ENCODE results near the gene MTRFR. TPM values are rescaled to one million over a fixed set of nuclear protein-coding genes. Genes with fewer than 3 reads are reported as not detected.

The MTRFR gene
- total and polyA plus RNA-seq, 2 experiments from 2014 or later: 7.5 to 21.3 TPM

- no peaks in the 10 kb centered on the region for H4K20me1 ChIP-seq (ENCODE audit: insufficient read depth)
- WGBS, 2 experiments (ENCODE audit: low coverage in 1 of 2, low lambda C conversion rate in 2 of 2, missing lambda C conversion rate in 2 of 2): 63 to 66% methylated on average over 35 to 36 of the region's 36 CpGs
- H3K9ac ChIP-seq: no peak overlapping the region
Measured at GRCh38 chr12:123267991-123268843, 35.0 kb downstream of the MTRFR start.

GRCh38 chr12:123268850-123269249 is 35.6 kb downstream of the MTRFR start:
- Histone ChIP-seq H2AFZ (0 out of 2 replicates have a peak overlapping the region, but pooled peaks have one; percentile 78), H3K27ac (peak overlapping the region; percentile 91)
- no peak for DNase-seq

More at GRCh38 chr12:123267991-123268843, 35.0 kb downstream of the MTRFR start:
- Histone ChIP-seq H3K4me1 (ENCODE audit: insufficient read depth) (peaks cover 11% of the 10 kb centered on the region; the same call in 1 of the 2 replicates), H3K4me2 (ENCODE audit: unreplicated experiment) (no peak overlapping the region), H3K27me3 (replicated peaks; ENCODE audit: insufficient read depth) (no peaks in the 10 kb centered on the region), H3K27ac (no peak overlapping the region), H3K9me2 (ENCODE audit: insufficient read depth) (no peaks in the 10 kb centered on the region), H2AFZ (no peak overlapping the region), H3K79me2 (ENCODE audit: insufficient read depth) (peaks cover 81% of the 10 kb centered on the region), H3F3A (ENCODE audit: insufficient read depth) (no peaks in the 10 kb centered on the region; the same call in 1 of the 2 replicates), H3K36me3 (ENCODE audit: low read depth) (0 out of 2 replicates have a peak, but pooled peaks cover 6% of the 10 kb centered on the region), H3K4me3 (no peak overlapping the region), H3K9me3 (ENCODE audit: low read depth) (no peaks in the 10 kb centered on the region)
- in situ Hi-C loops (cut with MboI): no loop called here
- no peak for TF ChIP-seq EZH2 (IDR thresholded peaks at IDR 0.05; ENCODE audit: insufficient read depth, poor library complexity, severe bottlenecking)
- TF ChIP-seq EZH2phosphoT487 (IDR thresholded peaks at IDR 0.05; ENCODE audit: insufficient read depth, low read depth): no peak
- DNase-seq: no peak

GRCh38 chr12:123269395-123269892 is 36.2 kb downstream of the MTRFR start:
- no peaks in the 10 kb centered on the region for H3K27me3 ChIP-seq (replicated peaks; ENCODE audit: insufficient read depth)
- H3K4me1 ChIP-seq (ENCODE audit: insufficient read depth): peaks cover 11% of the 10 kb centered on the region; the same call in 1 of the 2 replicates
- peaks cover 70% of the 10 kb centered on the region for H3K79me2 ChIP-seq (ENCODE audit: insufficient read depth)
- no peaks in the 10 kb centered on the region for H4K20me1 ChIP-seq (ENCODE audit: insufficient read depth)
- peak overlapping the region; percentile 99 for H3K9ac ChIP-seq
- no peaks in the 10 kb centered on the region for H3K36me3 ChIP-seq (ENCODE audit: low read depth)
- peak overlapping the region; percentile 100 for H3K4me2 ChIP-seq (ENCODE audit: unreplicated experiment)
- in situ Hi-C loops (cut with MboI): no loop called here
- peak overlapping the region; percentile 99 for H3K4me3 ChIP-seq
- TF ChIP-seq EZH2phosphoT487 (IDR thresholded peaks at IDR 0.05; ENCODE audit: insufficient read depth, low read depth) (no peak), EZH2 (IDR thresholded peaks at IDR 0.05; ENCODE audit: insufficient read depth, poor library complexity, severe bottlenecking) (no peak)
- DNase-seq: peak; percentile 89
- H3F3A ChIP-seq (ENCODE audit: insufficient read depth): no peaks in the 10 kb centered on the region
- 2 to 3% methylated on average over 22 to 32 of the region's 32 CpGs for WGBS, 2 experiments (ENCODE audit: low coverage in 1 of 2, low lambda C conversion rate in 2 of 2, missing lambda C conversion rate in 2 of 2)
- H3K27ac ChIP-seq: peak overlapping the region; percentile 91
- no peaks in the 10 kb centered on the region for H3K9me2 ChIP-seq (ENCODE audit: insufficient read depth)
- no peaks in the 10 kb centered on the region for H3K9me3 ChIP-seq (ENCODE audit: low read depth)
- H2AFZ ChIP-seq: peak overlapping the region; percentile 78

More at GRCh38 chr12:123268850-123269249, 35.6 kb downstream of the MTRFR start:
- no peaks in the 10 kb centered on the region for H4K20me1 ChIP-seq (ENCODE audit: insufficient read depth)
- H3K36me3 ChIP-seq (ENCODE audit: low read depth): 0 out of 2 replicates have a peak, but pooled peaks cover 3% of the 10 kb centered on the region
- H3K4me2 ChIP-seq (ENCODE audit: unreplicated experiment): peak overlapping the region; percentile 100
- no peaks in the 10 kb centered on the region for H3F3A ChIP-seq (ENCODE audit: insufficient read depth)
- H3K27me3 ChIP-seq (replicated peaks; ENCODE audit: insufficient read depth): no peaks in the 10 kb centered on the region
- peak overlapping the region; percentile 99 for H3K4me3 ChIP-seq
- H3K79me2 ChIP-seq (ENCODE audit: insufficient read depth): peaks cover 75% of the 10 kb centered on the region
- no peaks in the 10 kb centered on the region for H3K9me3 ChIP-seq (ENCODE audit: low read depth)
- TF ChIP-seq EZH2phosphoT487 (IDR thresholded peaks at IDR 0.05; ENCODE audit: insufficient read depth, low read depth): no peak
- TF ChIP-seq EZH2 (IDR thresholded peaks at IDR 0.05; ENCODE audit: insufficient read depth, poor library complexity, severe bottlenecking): no peak
- 74 to 82% methylated on average over 13 of the region's 13 CpGs for WGBS, 2 experiments (ENCODE audit: low coverage in 1 of 2, low lambda C conversion rate in 2 of 2, missing lambda C conversion rate in 2 of 2)
- in situ Hi-C loops (cut with MboI): no loop called here
- H3K4me1 ChIP-seq (ENCODE audit: insufficient read depth): peaks cover 11% of the 10 kb centered on the region; the same call in 1 of the 2 replicates
- peak overlapping the region; percentile 99 for H3K9ac ChIP-seq
- H3K9me2 ChIP-seq (ENCODE audit: insufficient read depth): no peaks in the 10 kb centered on the region

GRCh38 chr12:123269896-123270213 is 36.6 kb downstream of the MTRFR start:
- 0 to 2% methylated on average over 3 to 7 of the region's 7 CpGs for WGBS, 2 experiments (ENCODE audit: low coverage in 1 of 2, low lambda C conversion rate in 2 of 2, missing lambda C conversion rate in 2 of 2)
- Histone ChIP-seq H3K27ac (peak overlapping the region; percentile 91), H3K4me2 (ENCODE audit: unreplicated experiment) (peak overlapping the region; percentile 100)

More at GRCh38 chr12:123269896-123270213, 36.6 kb downstream of the MTRFR start:
- TF ChIP-seq EZH2phosphoT487 (IDR thresholded peaks at IDR 0.05; ENCODE audit: insufficient read depth, low read depth) (no peak), EZH2 (IDR thresholded peaks at IDR 0.05; ENCODE audit: insufficient read depth, poor library complexity, severe bottlenecking) (no peak)
- H3K4me3 ChIP-seq: peak overlapping the region; percentile 99
- no peaks in the 10 kb centered on the region for H4K20me1 ChIP-seq (ENCODE audit: insufficient read depth)
- H3K79me2 ChIP-seq (ENCODE audit: insufficient read depth): peaks cover 66% of the 10 kb centered on the region
- no peaks in the 10 kb centered on the region for H3F3A ChIP-seq (ENCODE audit: insufficient read depth)
- no peaks in the 10 kb centered on the region for H3K9me3 ChIP-seq (ENCODE audit: low read depth)
- H2AFZ ChIP-seq: peak overlapping the region; percentile 78
- DNase-seq: no peak
- H3K4me1 ChIP-seq (ENCODE audit: insufficient read depth): peaks cover 11% of the 10 kb centered on the region; the same call in 1 of the 2 replicates
- H3K9ac ChIP-seq: peak overlapping the region; percentile 99
- no peaks in the 10 kb centered on the region for H3K27me3 ChIP-seq (replicated peaks; ENCODE audit: insufficient read depth)
- in situ Hi-C loops (cut with MboI): no loop called here
- no peaks in the 10 kb centered on the region for H3K9me2 ChIP-seq (ENCODE audit: insufficient read depth)
- H3K36me3 ChIP-seq (ENCODE audit: low read depth): no peaks in the 10 kb centered on the region
